ENCODE measurements around the gene FAM216A.
"Not testable (repeated sequence)": the region's sequence is repeated elsewhere in the genome, so short reads cannot be mapped to it uniquely, and the experiment has no call there.

- not testable (repeated sequence) for TF ChIP-seq ZFX (IDR thresholded peaks at IDR 0.05; ENCODE audit: borderline replicate concordance); CTCF (IDR thresholded peaks at IDR 0.05)
Observed at GRCh38 chr12:110429676-110430075, 39.0 kb upstream of the FAM216A start.

Data from 22Rv1 (cell line).